ENCODE measurements around the gene CCDC127. TPM values are rescaled to one million over a fixed set of nuclear protein-coding genes. Genes with fewer than 3 reads are reported as not detected.
"Not testable (repeated sequence)": the region's sequence is repeated elsewhere in the genome, so short reads cannot be mapped to it uniquely, and the experiment has no call there.

Gene CCDC127
- total RNA-seq, 1 donor from 2014 or later = 1.6 TPM

GRCh38 chr5:233426-233825, 15.5 kb upstream of the CCDC127 start:
- not testable (repeated sequence) for ATAC-seq

DNA sequence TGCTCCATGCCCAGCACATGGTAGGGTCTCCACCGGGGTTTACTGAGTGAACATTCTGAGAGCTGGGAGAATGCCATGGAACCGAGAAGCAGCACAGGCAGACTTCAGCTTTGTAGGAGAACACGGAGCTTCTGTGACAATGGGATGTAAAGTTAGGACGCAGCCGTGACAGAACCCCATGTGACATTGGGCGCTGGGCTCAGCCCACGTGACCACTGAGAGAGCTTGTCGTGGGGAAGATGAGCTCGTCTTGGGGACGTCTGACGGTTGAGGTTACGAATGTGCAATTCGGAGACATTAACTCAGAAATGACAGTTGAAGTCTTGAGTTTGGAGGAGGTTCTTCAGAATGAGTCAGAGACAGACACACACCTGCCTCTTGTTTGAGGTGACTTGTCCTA, 13.7 kb upstream of the CCDC127 start:
- no peak for ATAC-seq

DNA sequence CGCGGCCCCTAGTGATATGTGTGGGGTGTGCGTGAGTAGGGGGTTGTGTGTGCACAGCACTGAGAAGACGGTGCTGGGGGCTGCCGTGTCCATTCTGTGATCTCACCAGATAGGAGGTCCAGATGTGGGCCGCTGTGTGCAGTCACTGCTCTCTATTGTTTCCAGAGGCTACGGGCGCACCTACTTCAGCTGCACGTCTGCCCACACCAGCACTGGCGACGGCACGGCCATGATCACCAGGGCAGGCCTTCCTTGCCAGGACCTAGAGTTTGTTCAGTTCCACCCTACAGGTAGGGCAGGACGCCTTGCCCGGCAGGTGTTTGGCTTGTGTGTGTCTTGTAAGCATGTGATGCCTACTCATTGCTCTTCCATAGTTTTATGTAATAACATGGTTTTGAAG, 12.8 kb upstream of the CCDC127 start:
- no peak for ATAC-seq

DNA sequence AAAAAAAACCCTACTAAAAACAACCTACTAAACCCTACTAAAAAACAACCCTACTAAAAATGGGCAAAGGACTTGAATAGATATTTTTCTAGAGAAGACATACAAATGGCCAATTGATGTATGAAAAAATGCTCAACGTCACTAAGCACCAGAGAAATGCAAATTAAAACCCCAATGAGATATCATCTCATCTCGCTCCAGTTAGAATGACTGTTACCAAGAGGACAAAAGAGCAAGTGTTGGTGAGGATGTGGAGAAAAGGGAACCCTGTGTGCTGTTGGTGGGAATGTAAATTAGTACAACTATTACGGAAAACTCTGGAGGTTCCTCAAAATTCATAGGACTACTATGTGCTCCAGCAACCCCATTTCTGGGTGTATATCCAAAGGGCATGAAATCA, 10.9 kb upstream of the CCDC127 start:
- no peak for ATAC-seq

GRCh38 chr5:227375-227774, 9.4 kb upstream of the CCDC127 start:
- ATAC-seq = not testable (repeated sequence)

- no peak for ATAC-seq
Measured at GRCh38 chr5:225334-225733, 7.4 kb upstream of the CCDC127 start.

GRCh38 chr5:223791-224190, 5.8 kb upstream of the CCDC127 start:
- ATAC-seq = no peak

DNA sequence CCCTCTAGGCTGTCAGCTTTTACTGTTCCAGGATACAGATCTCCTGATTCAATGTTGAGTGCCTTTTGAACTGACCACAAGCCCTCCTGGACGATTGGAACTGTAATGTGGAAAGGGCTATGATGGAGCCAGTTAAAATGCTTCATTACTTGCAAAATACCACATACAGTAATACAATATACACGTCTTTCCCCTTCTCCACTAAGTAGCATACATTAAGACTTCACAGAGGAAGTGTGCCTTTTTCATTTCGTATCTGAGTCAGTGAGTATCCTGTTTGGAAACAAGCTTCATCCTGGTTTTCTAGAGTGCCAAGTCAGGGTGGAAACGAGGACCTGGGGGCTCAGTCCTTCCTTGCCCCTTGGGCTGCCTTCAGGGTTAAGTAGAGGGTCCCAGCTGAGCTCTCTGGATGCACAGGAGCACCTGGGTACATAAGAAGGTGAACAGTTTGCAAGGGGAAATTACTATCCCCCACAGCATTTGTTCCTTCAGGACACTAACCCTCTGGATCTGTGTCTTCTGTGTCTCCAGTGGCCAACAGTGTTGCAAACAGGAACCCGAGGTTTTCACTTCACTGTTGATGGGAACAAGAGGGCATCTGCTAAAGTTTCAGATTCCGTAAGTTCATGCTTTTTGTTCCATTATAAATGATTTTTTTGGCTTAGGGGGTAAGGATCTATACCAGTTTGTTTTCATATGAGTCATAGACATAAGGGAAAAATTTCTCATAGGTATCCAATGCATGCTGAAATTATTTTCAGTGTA, 5.2 kb upstream of the CCDC127 start:
- ATAC-seq = not testable (repeated sequence)

GRCh38 chr5:219991-220390, 2.0 kb upstream of the CCDC127 start:
- no peak for ATAC-seq

- ATAC-seq = no peak
Measured at GRCh38 chr5:219460-219863, 1.5 kb upstream of the CCDC127 start.

GRCh38 chr5:218457-219291, 721 bp upstream of the CCDC127 start:
- peak; percentile 52 for ATAC-seq

DNA sequence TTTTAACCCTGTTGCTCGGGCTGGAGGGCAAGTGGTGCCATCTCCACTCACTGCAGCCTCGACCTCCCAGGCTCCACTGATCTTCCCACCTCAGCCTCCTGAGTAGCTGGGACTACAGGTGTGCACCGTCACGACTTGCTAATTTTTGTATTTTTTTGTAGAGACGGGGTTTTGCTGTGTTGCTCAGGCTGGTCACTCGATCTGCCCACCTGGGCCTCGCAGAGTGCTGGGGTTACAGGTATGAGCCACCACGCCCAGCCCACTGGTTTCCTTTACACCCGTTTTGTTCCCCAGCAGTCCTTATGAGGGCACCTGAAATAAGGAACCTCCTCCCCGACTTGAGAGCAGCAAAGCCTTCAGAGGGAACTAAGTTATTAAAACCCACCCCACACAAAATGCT, 1.9 kb downstream of the CCDC127 start:
- ATAC-seq = not testable (repeated sequence)

- peak; percentile 60 for ATAC-seq
Measured at GRCh38 chr5:215256-215655, 2.7 kb downstream of the CCDC127 start.

- ATAC-seq = no peak
Measured at GRCh38 chr5:213803-214395, 4.1 kb downstream of the CCDC127 start.

DNA sequence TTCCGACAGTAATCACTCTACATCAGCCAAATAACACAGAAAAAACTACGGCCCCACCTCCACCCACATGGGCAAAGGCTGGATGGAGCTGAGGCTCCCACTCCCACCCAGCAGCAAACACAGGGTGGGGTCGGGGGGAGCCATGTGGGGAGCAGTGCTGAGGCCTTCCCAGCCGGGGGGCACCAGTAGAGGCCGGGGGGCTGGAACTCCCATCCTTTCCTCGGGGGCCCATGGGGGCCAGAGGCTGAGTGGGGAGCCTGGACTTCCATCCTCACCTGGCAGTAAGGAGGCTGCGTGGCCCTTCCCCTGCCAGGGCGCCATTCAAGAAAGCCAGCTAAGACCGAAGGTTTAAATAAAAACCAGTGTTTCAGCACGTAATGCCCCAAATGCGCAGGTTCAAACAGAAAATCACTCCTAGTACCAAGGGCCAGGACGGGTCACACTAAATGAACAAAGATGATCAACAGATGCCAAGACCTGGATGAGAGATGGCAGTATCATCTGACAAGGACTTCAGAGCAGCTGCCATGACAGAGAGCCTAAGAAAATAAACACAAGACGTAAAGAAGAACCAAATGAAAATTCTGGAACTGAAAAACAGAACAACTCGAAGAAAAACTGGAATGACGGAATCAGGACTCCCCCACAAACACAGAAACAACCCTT, 9.4 kb downstream of the CCDC127 start:
- no peak for ATAC-seq

GRCh38 chr5:207599-207998, 10.4 kb downstream of the CCDC127 start:
- ATAC-seq = no peak

DNA sequence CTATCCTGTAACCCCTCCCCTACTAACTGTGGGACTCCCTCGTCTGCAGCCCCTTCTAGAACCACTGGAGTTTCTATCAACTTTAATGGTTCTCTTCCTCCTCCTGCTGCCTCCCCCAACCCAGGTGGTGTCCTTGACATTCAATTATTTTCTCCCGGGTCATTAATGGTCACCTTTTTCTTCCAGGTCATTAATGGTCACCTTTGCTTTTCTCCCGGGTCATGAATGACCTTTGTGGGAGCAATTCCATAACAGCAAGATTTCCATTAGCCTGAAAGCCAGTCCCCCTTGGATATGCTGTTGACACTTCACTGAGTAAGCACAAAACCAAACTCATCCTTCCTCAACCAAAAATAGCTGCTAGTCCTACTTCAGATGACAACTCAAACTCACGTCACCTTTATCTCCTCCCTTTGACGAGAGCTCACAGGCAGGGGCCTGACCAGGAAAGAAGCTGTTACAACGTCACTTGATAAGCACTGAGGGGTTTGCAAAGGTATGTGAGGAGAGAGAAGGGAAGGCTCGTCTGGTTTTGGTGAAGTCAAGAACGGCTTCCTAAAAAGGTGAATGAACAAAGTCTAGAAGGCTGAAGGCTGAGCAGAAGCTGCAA, 10.9 kb downstream of the CCDC127 start:
- ATAC-seq = no peak

GRCh38 chr5:206406-206805, 11.5 kb downstream of the CCDC127 start:
- no peak for ATAC-seq

GRCh38 chr5:204966-205670, 12.8 kb downstream of the CCDC127 start:
- ATAC-seq = no peak

DNA sequence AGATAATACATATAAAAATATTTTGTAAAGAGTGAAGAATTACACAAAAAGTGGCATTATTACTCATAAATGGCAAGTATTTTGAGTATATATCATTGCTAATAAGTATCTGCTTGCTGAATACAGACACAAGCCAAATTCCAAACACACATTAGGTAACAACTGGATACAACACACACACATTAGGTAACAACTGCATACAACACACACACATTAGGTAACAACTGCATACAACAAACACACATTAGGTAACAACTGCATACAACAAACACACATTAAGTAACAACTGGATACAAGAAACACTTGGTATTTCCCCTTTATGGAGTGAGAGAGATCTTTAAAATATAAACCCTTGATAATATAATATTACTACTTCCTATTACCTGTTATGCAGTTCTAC, 13.5 kb downstream of the CCDC127 start:
- no peak for ATAC-seq

- ATAC-seq = no peak
Measured at GRCh38 chr5:204001-204400, 14.0 kb downstream of the CCDC127 start.

All from esophagus mucosa (tissue), 1 donor.